ENCODE measurements around the gene MXI1.

- TF ChIP-seq CTCF (conservative IDR thresholded peaks at IDR 0.05; ENCODE audit: low read length): no peak
- no peak for TF ChIP-seq EZH2phosphoT487 (IDR thresholded peaks at IDR 0.05; ENCODE audit: borderline replicate concordance)
These were observed 51.9 kb downstream of the MXI1 start for GRCh38 chr10:110259317-110259716.

All from Loucy (cell line).